ENCODE results near the gene CALCR.

The CALCR gene

DNA sequence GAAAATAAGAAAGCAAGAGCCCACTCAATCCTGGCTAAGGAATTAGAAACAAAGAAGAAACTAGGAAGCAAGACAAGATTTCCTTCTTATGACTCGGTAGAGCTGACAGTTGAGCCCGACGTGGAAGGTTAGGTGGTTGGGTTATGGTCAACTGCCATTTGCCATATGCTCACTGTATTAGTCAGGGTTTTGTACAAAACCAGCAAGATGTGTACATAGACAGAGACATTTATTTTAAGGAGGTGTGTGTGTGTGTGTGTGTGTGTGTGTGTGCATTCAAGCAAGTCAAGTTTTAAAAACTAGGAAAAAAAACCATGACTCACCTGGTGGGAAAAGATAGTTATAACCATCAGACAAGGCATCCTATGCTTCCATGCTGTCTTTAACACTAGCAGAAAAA is 183.9 kb downstream of the CALCR start:
- no peak overlapping the region for H3K4me3 ChIP-seq (ENCODE audit: low read length)
- DNase-seq (ENCODE audit: low read depth): no peak
- TF ChIP-seq CTCF (conservative IDR thresholded peaks at IDR 0.05; ENCODE audit: low read depth, low read length): no peak

DNA sequence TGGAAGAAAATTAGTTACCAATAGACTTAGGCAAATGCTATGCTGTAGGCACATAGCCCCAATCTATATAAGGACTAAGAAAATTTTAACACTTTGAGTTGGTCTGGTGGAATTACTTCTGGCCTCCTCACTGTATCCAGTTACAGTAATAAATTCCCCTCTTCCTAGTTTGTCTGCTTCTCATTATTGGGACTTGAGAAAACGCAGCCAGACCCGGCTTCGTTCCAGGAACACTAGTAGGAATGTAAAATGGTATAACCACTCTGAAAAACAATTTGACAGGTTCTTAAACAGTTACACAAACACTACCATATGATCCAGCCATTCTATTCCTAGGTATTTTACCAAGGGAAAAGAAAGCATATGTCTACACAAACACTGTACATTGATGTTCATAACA is 192.2 kb downstream of the CALCR start:
- no peak overlapping the region for H3K4me3 ChIP-seq (ENCODE audit: low read length)
- TF ChIP-seq CTCF (conservative IDR thresholded peaks at IDR 0.05; ENCODE audit: low read depth, low read length): no peak
- no peak for DNase-seq (ENCODE audit: low read depth)

GRCh38 chr7:93378131-93378760 is 196.3 kb downstream of the CALCR start:
- no peak for TF ChIP-seq CTCF (conservative IDR thresholded peaks at IDR 0.05; ENCODE audit: low read depth, low read length)
- no peak for DNase-seq (ENCODE audit: low read depth)
- H3K4me3 ChIP-seq (ENCODE audit: low read length): no peak overlapping the region

- DNase-seq (ENCODE audit: low read depth): no peak
- H3K4me3 ChIP-seq (ENCODE audit: low read length): no peak overlapping the region
- TF ChIP-seq CTCF (conservative IDR thresholded peaks at IDR 0.05; ENCODE audit: low read depth, low read length): no peak
Measured at GRCh38 chr7:93375603-93376002, 198.9 kb downstream of the CALCR start.
